IPS-18a (cell line): ENCODE data around the gene TNIK.

Source experiments
- H3K27ac ChIP-seq: one replicate; pipeline ENCODE4 v1.5.1; 2013; ENCODE audit warnings: low read length
- H3K27me3 ChIP-seq: one replicate; pipeline ENCODE4 v1.6.1; 2013; ENCODE audit warnings: mild to moderate bottlenecking, low read length; ENCODE audit not compliant: control insufficient read depth, insufficient read depth
- H3K36me3 ChIP-seq: one replicate; pipeline ENCODE4 v1.6.1; 2013; ENCODE audit warnings: low read depth, low read length; ENCODE audit not compliant: control insufficient read depth
- H3K4me1 ChIP-seq: one replicate; pipeline ENCODE4 v1.6.1; 2013; ENCODE audit warnings: low read depth, low read length; ENCODE audit not compliant: control insufficient read depth
- H3K4me3 ChIP-seq: one replicate; pipeline ENCODE4 v1.5.1; 2013; ENCODE audit warnings: low read length
- H3K9ac ChIP-seq: one replicate; pipeline ENCODE4 v1.6.1; 2013; ENCODE audit warnings: mild to moderate bottlenecking, low read length, moderate library complexity
- H3K9me3 ChIP-seq: one replicate; pipeline ENCODE4 v1.6.1; 2013; ENCODE audit warnings: low read depth, low read length; ENCODE audit not compliant: control insufficient read depth

The TNIK gene

DNA sequence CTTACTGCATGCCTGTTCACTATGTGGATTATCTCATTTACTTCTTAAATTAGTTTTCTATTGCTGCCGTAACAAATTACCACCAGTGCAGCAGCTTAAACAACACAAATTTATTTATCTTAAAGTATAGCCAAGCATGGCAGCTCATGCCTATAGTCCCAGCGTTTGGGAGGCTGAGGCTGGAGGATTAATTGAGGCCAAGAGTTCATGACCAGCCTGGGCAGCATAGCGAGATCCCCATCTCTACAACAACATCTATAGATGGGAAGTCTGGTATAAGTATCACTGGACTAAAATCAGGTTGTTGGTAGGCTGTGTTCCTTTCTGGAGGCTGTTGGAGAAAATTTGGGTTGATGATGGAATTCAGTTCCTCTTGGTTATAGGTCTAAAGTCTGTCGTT, 438.8 kb downstream of the TNIK start:
- no peaks in the 10 kb centered on the region for H3K36me3 ChIP-seq
- H3K4me1 ChIP-seq: no peaks in the 10 kb centered on the region
- H3K27ac ChIP-seq: no peak overlapping the region
- no peaks in the 10 kb centered on the region for H3K9me3 ChIP-seq
- no peaks in the 10 kb centered on the region for H3K27me3 ChIP-seq
- no peak overlapping the region for H3K9ac ChIP-seq
- no peak overlapping the region for H3K4me3 ChIP-seq

DNA sequence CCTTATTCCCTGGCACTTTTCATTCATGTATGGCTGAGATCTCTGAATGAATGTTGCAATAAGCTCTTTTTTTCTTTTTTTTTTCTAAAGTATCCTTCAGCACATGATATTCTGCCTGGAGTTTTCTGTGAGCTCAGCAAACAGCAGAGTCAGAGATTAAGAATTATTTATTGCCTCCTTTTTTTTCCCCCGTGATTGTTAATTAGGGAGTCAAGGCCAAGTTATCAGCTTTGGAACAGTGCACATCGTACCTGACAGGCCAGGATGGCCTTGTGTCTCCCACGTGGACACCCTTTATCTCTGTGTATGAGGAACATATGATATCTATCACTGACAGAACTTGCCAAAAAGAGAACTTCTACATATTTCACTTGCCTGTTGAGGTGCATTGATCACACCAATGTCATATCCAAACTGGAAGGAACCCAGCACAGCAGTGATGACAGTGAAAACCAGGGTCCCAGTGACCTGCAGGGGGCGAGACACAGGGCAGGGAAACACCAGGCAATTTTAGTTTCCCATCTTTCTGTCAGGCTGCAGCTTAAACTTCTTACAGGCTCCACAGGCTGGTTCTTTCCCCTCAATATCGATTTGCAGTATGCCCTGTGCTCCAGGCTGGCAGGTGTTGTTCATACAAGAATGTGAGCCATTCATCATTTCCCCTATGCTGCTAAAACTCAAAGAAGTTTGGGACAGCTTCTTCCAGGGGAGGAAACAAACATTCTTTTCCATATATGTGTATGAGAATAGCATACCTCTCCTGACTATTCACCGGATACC, 441.9 kb downstream of the TNIK start:
- no peak overlapping the region for H3K27ac ChIP-seq

DNA sequence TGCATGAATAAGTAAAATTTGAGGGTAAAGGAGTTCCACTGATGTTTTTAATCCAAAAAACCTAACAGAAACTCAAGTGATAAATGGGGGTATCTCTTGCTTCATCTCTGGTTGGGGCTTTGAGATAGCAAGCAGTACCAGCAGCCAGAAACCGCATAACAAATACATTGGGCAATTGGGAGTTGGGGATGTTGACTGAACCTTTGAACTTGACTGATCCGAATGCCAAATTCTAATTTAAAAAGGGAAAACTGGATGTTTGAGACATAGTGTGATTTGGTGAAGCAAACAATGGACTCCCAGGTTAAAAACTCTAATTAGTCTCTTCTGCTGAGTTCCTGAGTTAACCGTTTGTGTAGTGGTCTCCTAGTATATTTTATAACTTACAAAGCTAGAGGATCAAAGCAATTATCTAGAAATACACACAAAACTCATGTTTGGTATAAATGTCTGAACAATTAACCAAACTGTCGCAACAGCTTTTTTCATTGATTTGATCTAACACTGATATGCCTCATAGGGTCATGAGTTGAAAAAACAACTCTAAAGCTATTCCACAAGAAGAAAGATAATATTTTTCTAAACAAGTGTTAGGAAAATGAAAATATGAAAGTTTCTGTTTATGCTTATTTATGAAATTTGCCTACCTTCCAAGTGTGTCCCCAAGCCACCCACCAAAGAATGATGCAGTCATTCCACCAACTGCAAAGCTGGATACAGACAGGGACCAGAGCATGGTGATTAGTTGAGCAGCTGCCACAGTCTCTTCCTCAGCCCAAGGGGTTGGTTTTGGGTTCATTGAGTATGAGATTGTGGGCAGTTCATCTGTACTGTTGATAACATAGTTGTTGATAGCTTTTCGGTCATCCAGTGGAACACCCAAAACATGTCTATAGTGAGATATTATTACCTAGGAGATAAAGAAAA, 446.1 kb downstream of the TNIK start:
- Histone ChIP-seq H3K9ac (no peak overlapping the region), H3K4me3 (no peak overlapping the region), H3K27me3 (no peaks in the 10 kb centered on the region), H3K36me3 (no peaks in the 10 kb centered on the region), H3K27ac (no peak overlapping the region), H3K9me3 (no peaks in the 10 kb centered on the region), H3K4me1 (no peaks in the 10 kb centered on the region)

More for the DNA sequence above, 441.9 kb downstream of the TNIK start:
- H3K9me3 ChIP-seq: no peaks in the 10 kb centered on the region
- no peaks in the 10 kb centered on the region for H3K4me1 ChIP-seq
- H3K27me3 ChIP-seq: no peaks in the 10 kb centered on the region
- no peak overlapping the region for H3K9ac ChIP-seq
- H3K4me3 ChIP-seq: no peak overlapping the region
- no peaks in the 10 kb centered on the region for H3K36me3 ChIP-seq

DNA sequence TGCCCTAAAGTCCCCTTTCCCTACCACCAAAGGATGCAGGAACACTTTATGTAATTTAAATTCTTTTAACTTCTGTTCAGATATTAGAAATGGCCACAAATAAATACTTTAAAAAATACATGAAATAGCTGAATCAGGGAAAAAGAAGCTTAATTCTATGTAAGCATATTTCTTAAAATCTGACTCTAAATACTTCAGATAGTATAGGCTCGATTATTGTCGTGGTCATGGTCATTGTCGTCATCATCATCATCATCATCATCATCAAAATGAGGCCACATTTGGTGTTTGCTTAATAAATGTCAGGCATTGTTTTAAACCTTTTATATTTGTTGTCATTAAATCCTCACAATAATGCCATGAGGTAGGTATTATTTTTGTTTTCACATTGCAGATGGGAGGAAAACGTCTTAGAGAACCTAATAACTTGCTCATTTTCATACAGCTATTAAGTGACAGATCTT, 448.3 kb downstream of the TNIK start:
- Histone ChIP-seq H3K9me3 (no peaks in the 10 kb centered on the region), H3K36me3 (no peaks in the 10 kb centered on the region), H3K4me1 (no peaks in the 10 kb centered on the region), H3K27me3 (no peaks in the 10 kb centered on the region), H3K27ac (no peak overlapping the region), H3K9ac (no peak overlapping the region), H3K4me3 (no peak overlapping the region)
